Measurements from ENCODE around the gene FOXP1.

Gene FOXP1

GRCh38 chr3:71210257-71211007, 373.1 kb downstream of the FOXP1 start:
- DNase-seq (ENCODE audit: low spot score): no peak

GRCh38 chr3:71208211-71209095, 375.1 kb downstream of the FOXP1 start:
- no peak for DNase-seq (ENCODE audit: low spot score)

GRCh38 chr3:71207632-71208031, 375.9 kb downstream of the FOXP1 start:
- no peak for DNase-seq (ENCODE audit: low spot score)

- DNase-seq (ENCODE audit: low spot score): no peak
Measured at GRCh38 chr3:71206305-71207165, 377.0 kb downstream of the FOXP1 start.

GRCh38 chr3:71203727-71204488, 379.6 kb downstream of the FOXP1 start:
- no peak for DNase-seq (ENCODE audit: low spot score)

GRCh38 chr3:71202848-71203533, 380.5 kb downstream of the FOXP1 start:
- DNase-seq (ENCODE audit: low spot score): no peak

- no peak for DNase-seq (ENCODE audit: low spot score)
Measured at GRCh38 chr3:71201939-71202338, 381.6 kb downstream of the FOXP1 start.

- DNase-seq (ENCODE audit: low spot score): no peak
Measured at GRCh38 chr3:71197841-71198565, 385.5 kb downstream of the FOXP1 start.

GRCh38 chr3:71195492-71195891, 388.0 kb downstream of the FOXP1 start:
- DNase-seq (ENCODE audit: low spot score): no peak

- peak; percentile 25 for DNase-seq (ENCODE audit: low spot score)
Measured at GRCh38 chr3:71194785-71195184, 388.7 kb downstream of the FOXP1 start.

- DNase-seq (ENCODE audit: low spot score): no peak
Measured at GRCh38 chr3:71191031-71191482, 392.5 kb downstream of the FOXP1 start.

- no peak for DNase-seq (ENCODE audit: low spot score)
Measured at GRCh38 chr3:71189480-71189879, 394.0 kb downstream of the FOXP1 start.

GRCh38 chr3:71187715-71188114, 395.8 kb downstream of the FOXP1 start:
- no peak for DNase-seq (ENCODE audit: low spot score)

- no peak for DNase-seq (ENCODE audit: low spot score)
Measured at GRCh38 chr3:71186801-71187200, 396.7 kb downstream of the FOXP1 start.

GRCh38 chr3:71185733-71186455, 397.6 kb downstream of the FOXP1 start:
- DNase-seq (ENCODE audit: low spot score): no peak

- no peak for DNase-seq (ENCODE audit: low spot score)
Measured at GRCh38 chr3:71184252-71184651, 399.3 kb downstream of the FOXP1 start.

GRCh38 chr3:71183549-71183948, 400.0 kb downstream of the FOXP1 start:
- no peak for DNase-seq (ENCODE audit: low spot score)

GRCh38 chr3:71180524-71180923, 403.0 kb downstream of the FOXP1 start:
- no peak for DNase-seq (ENCODE audit: low spot score)

- DNase-seq (ENCODE audit: low spot score): no peak
Measured at GRCh38 chr3:71177375-71177774, 406.2 kb downstream of the FOXP1 start.
